NB4 (cell line): ENCODE measurements around the gene IL9R.

Source experiments
- CTCF ChIP-seq: IDR thresholded peaks from one replicate; pipeline ENCODE4 v1.5.1; 2012; ENCODE audit warnings: low read depth, low read length
- MYC ChIP-seq: IDR thresholded peaks from 2 replicates; pipeline ENCODE4 v1.6.1; 2011; ENCODE audit warnings: low read depth, low read length
- POLR2A ChIP-seq: IDR thresholded peaks from 2 replicates; pipeline ENCODE4 v1.6.1; 2011; ENCODE audit warnings: mild to moderate bottlenecking; ENCODE audit not compliant: insufficient read length; ENCODE audit errors: extremely low read depth

GRCh38 chrX:155951237-155951789, 46.2 kb upstream of the IL9R start:
- TF ChIP-seq CTCF, result no peak
- no peak for TF ChIP-seq MYC
- no peak for TF ChIP-seq POLR2A
